CD14-positive monocyte (primary cell): ENCODE measurements around the gene KLC4. TPM values are rescaled to one million over a fixed set of nuclear protein-coding genes. Genes with fewer than 3 reads are reported as not detected.

ENCODE experiments used
- DNase-seq, 3 donors: peaks; one replicate each; pipeline ENCODE4 v3.0.0-alpha.2; 2011 to 2022
- H2AFZ ChIP-seq: 2 replicates; pipeline ENCODE4 v1.6.0; 2012; ENCODE audit warnings: mild to moderate bottlenecking, low read depth, low read length, inconsistent platforms; ENCODE audit not compliant: insufficient read depth, poor library complexity, severe bottlenecking
- H3K27ac ChIP-seq, 2 donors: 1 replicate in 1 of 2; 2 replicates in 1 of 2; pipeline ENCODE4 v1.5.1; 2012 to 2013; ENCODE audit warnings: low read length in 2 of 2, control low read depth in 1 of 2, inconsistent platforms in 1 of 2, low read depth in 1 of 2, mild to moderate bottlenecking in 1 of 2
- H3K27me3 ChIP-seq, 2 donors: one replicate each; pipeline versions ENCODE4 v1.6.0 to v1.6.1; 2011 to 2013; ENCODE audit warnings: low read length in 2 of 2; ENCODE audit not compliant: control insufficient read depth in 2 of 2, insufficient read depth in 2 of 2
- H3K36me3 ChIP-seq, 2 donors: replicated peaks in 1 of 2; 1 replicate in 1 of 2; 2 replicates in 1 of 2; pipeline versions ENCODE4 v1.5.1 to v1.6.1; 2012 to 2013; ENCODE audit warnings: low read length in 2 of 2, control low read depth in 1 of 2, inconsistent platforms in 1 of 2, mild to moderate bottlenecking in 1 of 2; ENCODE audit not compliant: insufficient read depth in 2 of 2, control insufficient read depth in 1 of 2
- H3K4me1 ChIP-seq, 2 donors: 1 replicate in 1 of 2; 2 replicates in 1 of 2; pipeline versions ENCODE4 v1.5.1 to v1.6.1; 2012 to 2013; ENCODE audit warnings: low read length in 2 of 2, control low read depth in 1 of 2, inconsistent platforms in 1 of 2, mild to moderate bottlenecking in 1 of 2, moderate library complexity in 1 of 2; ENCODE audit not compliant: insufficient read depth in 2 of 2, control insufficient read depth in 1 of 2
- H3K4me2 ChIP-seq: replicated peaks from 2 replicates; pipeline ENCODE3; 2012; ENCODE audit warnings: low read length, moderate library complexity, mild to moderate bottlenecking; ENCODE audit not compliant: poor library complexity, severe bottlenecking; ENCODE audit errors: extremely low read depth
- H3K4me3 ChIP-seq, 3 experiments: fragments of 200-600 bp in 1 of 3; sonication (generic) in 1 of 3; replicated peaks in 1 of 3; 1 replicate in 2 of 3; 2 replicates in 1 of 3; pipeline ENCODE4 v1.5.1; 2011 to 2013; ENCODE audit warnings: low read length in 3 of 3, mild to moderate bottlenecking in 3 of 3, control low read depth in 2 of 3, low read depth in 2 of 3, inconsistent platforms in 1 of 3, moderate library complexity in 1 of 3
- H3K79me2 ChIP-seq: 2 replicates; pipeline ENCODE4 v1.6.0; 2012; ENCODE audit warnings: mild to moderate bottlenecking, control low read depth, inconsistent platforms, low read length, moderate library complexity; ENCODE audit not compliant: insufficient read depth
- H3K9ac ChIP-seq: 2 replicates; pipeline ENCODE4 v1.6.0; 2017; ENCODE audit warnings: low read length, mild to moderate bottlenecking; ENCODE audit not compliant: insufficient read depth, poor library complexity, severe bottlenecking
- H3K9me3 ChIP-seq, 2 donors: replicated peaks in 1 of 2; 1 replicate in 1 of 2; 2 replicates in 1 of 2; pipeline versions ENCODE4 v1.5.1 to v1.6.1; 2012 to 2013; ENCODE audit warnings: low read length in 2 of 2, control low read depth in 1 of 2; ENCODE audit not compliant: control insufficient read depth in 1 of 2, insufficient read depth in 1 of 2
- H4K20me1 ChIP-seq: 2 replicates; pipeline ENCODE4 v1.6.0; 2012; ENCODE audit warnings: mild to moderate bottlenecking, low read length, control low read depth, moderate library complexity; ENCODE audit not compliant: insufficient read depth
- H3K27ac Mint-ChIP-seq, 7 donors: one replicate each; pipeline ENCODE4 v1.8.0; 2020; ENCODE audit warnings: mild to moderate bottlenecking in 7 of 7, mixed read lengths in 7 of 7, moderate library complexity in 6 of 7, inconsistent platforms in 2 of 7
- H3K27me3 Mint-ChIP-seq, 3 donors: one replicate each; pipeline ENCODE4 v1.8.0; 2021 to 2022; ENCODE audit warnings: low read depth in 3 of 3, mild to moderate bottlenecking in 3 of 3, mixed read lengths in 3 of 3, moderate library complexity in 3 of 3, inconsistent platforms in 1 of 3
- H3K36me3 Mint-ChIP-seq, 2 donors: one replicate each; pipeline ENCODE4 v1.8.0; 2020; ENCODE audit warnings: mixed read lengths in 2 of 2, inconsistent platforms in 1 of 2, mild to moderate bottlenecking in 1 of 2
- H3K4me1 Mint-ChIP-seq: one replicate; pipeline ENCODE4 v1.8.0; 2020; ENCODE audit warnings: mild to moderate bottlenecking, mixed read lengths
- H3K4me3 Mint-ChIP-seq, 2 donors: one replicate each; pipeline ENCODE4 v1.8.0; 2020; ENCODE audit warnings: mild to moderate bottlenecking in 2 of 2, mixed read lengths in 2 of 2, moderate library complexity in 1 of 2
- H3K9me3 Mint-ChIP-seq, 7 donors: one replicate each; pipeline ENCODE4 v1.8.0; 2020 to 2022; ENCODE audit warnings: mixed read lengths in 7 of 7, mild to moderate bottlenecking in 6 of 7, moderate library complexity in 6 of 7, inconsistent platforms in 2 of 7
- CTCF ChIP-seq: fragments of 200-600 bp; IDR thresholded peaks from one replicate; pipeline ENCODE4 v1.8.0; 2022; ENCODE audit warnings: antibody characterized with exemption, mild to moderate bottlenecking
- WGBS: methylation state at CpG from one replicate; pipeline ENCODE4 v1.1.5; 2013; ENCODE audit warnings: missing lambda C conversion rate; ENCODE audit not compliant: insufficient coverage; 5-methylcytosine and 5-hydroxymethylcytosine counted together
- intact Hi-C, 2 donors: fragments of 100-400 bp; cut with micrococcal nuclease; formaldehyde crosslinking; loops; one replicate each; pipeline versions ENCODE4 v1.15.0 to v1.15.1; 2023
- polyA plus RNA-seq, 3 donors: library from polyadenylated mRNA; depleted of rRNA in 1 of 3; unstranded in 2 of 3; stranded (reverse) in 1 of 3; fragments of 300-500 nt in 2 of 3; fragments of >200 nt in 1 of 3; fragmentation: Illumina TruSeq in 2 of 3; gene quantifications; 1 replicate in 2 of 3; 2 replicates in 1 of 3; pipeline ENCODE4 v1.2.3, GENCODE V29; 2012 to 2021

KLC4 gene
- polyA plus RNA-seq, 3 donors: 6.0 to 16.2 (median 6.1) TPM

- no peak overlapping the region for H2AFZ ChIP-seq
- H3K4me1 Mint-ChIP-seq: peaks cover 12% of the 10 kb centered on the region
- no peaks in the 10 kb centered on the region for H3K27me3 ChIP-seq
- peaks cover 4 to 5% of the 10 kb centered on the region in 2 donors for H3K4me1 ChIP-seq
- H3K79me2 ChIP-seq: no peaks in the 10 kb centered on the region
- no peak overlapping the region for H3K27ac ChIP-seq
- no peaks in the 10 kb centered on the region for H3K36me3 Mint-ChIP-seq
- H4K20me1 ChIP-seq: no peaks in the 10 kb centered on the region
- H3K4me3 Mint-ChIP-seq: no peak overlapping the region
- intact Hi-C loops: no loop called here
- no peak for TF ChIP-seq CTCF
- no peaks in the 10 kb centered on the region for H3K9me3 ChIP-seq
- H3K27ac Mint-ChIP-seq: peak overlapping the region in 1 of 7 donors; percentile 11
- no peaks in the 10 kb centered on the region for H3K36me3 ChIP-seq
- H3K4me2 ChIP-seq: no peak overlapping the region
- 91% methylated on average over 8 of the region's 9 CpGs for WGBS
- H3K9ac ChIP-seq: no peak overlapping the region
- peaks cover 0 to 4% (median 3%) of the 10 kb centered on the region in 3 donors for H3K27me3 Mint-ChIP-seq
- H3K9me3 Mint-ChIP-seq: no peaks in the 10 kb centered on the region
- DNase-seq: no peak
- H3K4me3 ChIP-seq: no peak overlapping the region
These were observed 61.8 kb downstream of the KLC4 start for GRCh38 chr6:43120944-43121913.

GRCh38 chr6:43122146-43122545, 62.7 kb downstream of the KLC4 start:
- Histone ChIP-seq H3K27ac (no peak overlapping the region), H3K27me3 (no peaks in the 10 kb centered on the region), H4K20me1 (no peaks in the 10 kb centered on the region), H3K4me2 (no peak overlapping the region), H3K79me2 (no peaks in the 10 kb centered on the region), H3K9ac (no peak overlapping the region), H3K9me3 (no peaks in the 10 kb centered on the region), H3K4me1 (no peaks in the 10 kb centered on the region), H2AFZ (no peak overlapping the region), H3K4me3 (no peak overlapping the region), H3K36me3 (no peaks in the 10 kb centered on the region)
- H3K27ac Mint-ChIP-seq: no peak overlapping the region
- TF ChIP-seq CTCF: no peak
- H3K9me3 Mint-ChIP-seq: no peaks in the 10 kb centered on the region
- no peaks in the 10 kb centered on the region for H3K36me3 Mint-ChIP-seq
- 72% methylated on average over 2 of the region's 2 CpGs for WGBS
- DNase-seq: no peak
- H3K4me3 Mint-ChIP-seq: no peak overlapping the region
- intact Hi-C loops: no loop called here
- peaks cover 0 to 4% (median 3%) of the 10 kb centered on the region in 3 donors for H3K27me3 Mint-ChIP-seq
- peaks cover 6% of the 10 kb centered on the region for H3K4me1 Mint-ChIP-seq
